Forelimb muscle (tissue), 1 donor: ENCODE results near the gene MED25. TPM values are rescaled to one million over a fixed set of nuclear protein-coding genes. Genes with fewer than 3 reads are reported as not detected.
A peak's percentile ranks its signal among the peaks of the same experiment; 100 is the strongest.

ENCODE experiments used
- DNase-seq: peaks from one replicate; pipeline ENCODE4 v3.0.0-alpha.2; 2013; ENCODE audit warnings: low read depth
- polyA plus RNA-seq: library from polyadenylated mRNA; unstranded; fragments of 120-200 nt; gene quantifications from one replicate; pipeline ENCODE4 v1.2.1, GENCODE V29; 2013; ENCODE audit not compliant: insufficient read length

The MED25 gene
- polyA plus RNA-seq: 28.6 TPM

DNA sequence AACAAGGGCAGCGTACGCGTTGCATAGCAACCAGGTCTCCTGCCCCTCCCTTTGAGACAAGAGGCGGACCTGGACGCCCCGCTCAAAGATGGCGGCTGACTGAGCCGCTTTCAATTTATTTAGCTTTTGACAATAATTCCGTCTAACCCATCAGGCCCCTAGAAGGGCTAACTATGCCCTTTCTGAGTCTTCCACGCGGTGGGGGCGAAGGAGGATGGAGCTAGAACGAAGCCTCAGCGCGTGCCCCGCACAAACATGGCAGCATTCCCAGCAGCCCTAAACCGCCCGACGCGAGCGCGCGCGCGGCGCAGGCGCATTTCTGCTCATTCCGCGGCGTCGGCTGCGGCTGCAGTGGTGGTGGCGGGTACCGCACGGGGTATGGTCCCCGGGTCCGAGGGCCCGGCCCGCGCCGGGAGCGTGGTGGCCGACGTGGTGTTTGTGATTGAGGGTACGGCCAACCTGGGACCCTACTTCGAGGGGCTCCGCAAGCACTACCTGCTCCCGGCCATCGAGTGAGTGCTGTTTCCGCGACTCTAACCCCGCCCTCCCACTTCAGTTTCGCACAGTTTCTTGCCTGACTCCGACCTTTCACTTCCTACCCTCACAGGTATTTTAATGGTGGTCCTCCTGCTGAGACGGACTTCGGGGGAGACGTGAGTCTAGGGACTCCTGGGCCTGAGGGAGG lies at the start of gene MED25:
MED25 (plus strand) TSS at position 326 of the 685 bp plus-strand sequence; CDS start at position 379, 53 bp downstream.
- peak; percentile 66 for DNase-seq

DNA sequence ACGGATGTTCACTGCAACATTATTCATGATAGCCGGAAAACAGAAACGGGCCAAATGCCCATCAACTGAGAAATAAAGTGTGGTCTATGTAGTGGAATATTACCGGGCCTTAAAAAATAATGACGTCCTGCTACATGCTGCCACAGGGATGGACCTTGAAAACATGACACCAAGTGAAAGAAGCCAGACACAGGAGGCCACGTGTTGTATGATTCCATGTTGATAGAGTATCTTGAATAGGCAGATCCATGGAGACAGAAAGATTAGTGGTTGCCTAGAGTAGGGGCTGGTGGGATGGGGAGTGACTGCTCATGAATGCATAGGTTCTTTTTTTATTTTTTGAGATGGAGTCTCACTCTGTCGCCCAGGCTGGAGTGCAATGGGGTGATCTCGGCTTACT lies 47.6 kb upstream of the MED25 start:
- no peak for DNase-seq

DNA sequence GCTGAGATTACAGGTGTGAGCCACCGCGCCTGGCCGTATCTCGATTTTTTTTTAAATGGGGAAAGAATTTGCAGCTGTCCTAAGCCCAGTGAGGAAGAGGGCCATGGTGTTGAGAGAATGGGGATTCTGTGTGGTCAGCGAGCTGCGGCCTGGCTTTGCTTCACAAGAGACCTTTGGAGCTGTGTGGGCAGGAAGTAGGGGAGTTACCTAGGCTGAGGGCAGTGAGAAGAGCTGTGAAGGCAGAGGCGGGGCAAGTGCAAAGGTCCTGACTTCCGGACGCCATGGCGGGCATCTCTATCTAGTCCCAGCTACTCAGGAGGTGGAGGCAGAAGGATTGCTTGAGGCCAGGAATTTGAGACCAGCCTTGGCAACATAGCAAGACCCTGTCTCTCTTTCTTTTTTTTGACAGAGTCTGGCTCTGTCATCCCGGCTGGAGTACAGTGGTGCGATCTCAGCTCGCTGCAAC lies 46.4 kb upstream of the MED25 start:
- no peak for DNase-seq

DNA sequence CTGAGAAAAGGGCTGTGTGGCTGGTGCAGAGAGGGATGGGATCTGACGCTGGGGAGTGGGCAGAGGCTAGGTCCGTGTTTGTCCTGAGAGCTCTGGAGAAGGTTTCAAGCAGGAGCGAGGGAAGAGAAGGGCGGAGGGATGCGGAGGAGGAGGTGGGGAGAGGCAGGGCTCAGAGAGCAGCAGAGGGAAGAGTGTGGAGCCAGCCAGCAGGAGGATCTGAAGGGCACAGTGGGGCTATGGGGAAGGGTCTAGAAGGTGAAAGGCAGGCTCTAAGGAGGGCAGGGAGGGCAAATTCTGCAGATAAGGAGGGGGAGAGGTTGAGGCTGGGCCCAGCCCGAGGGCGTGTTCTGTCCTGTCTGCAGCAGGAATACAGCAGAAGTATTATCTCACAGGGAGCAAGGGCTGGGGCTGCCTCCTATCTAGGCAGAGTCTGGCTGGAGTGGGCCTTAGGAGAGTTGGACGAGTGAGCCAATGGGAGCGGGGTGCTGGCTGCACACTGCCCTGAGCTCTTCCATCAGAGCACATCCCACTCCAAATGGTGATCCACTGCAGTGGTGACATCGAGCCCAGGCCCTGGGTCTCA lies 45.1 kb upstream of the MED25 start:
- DNase-seq: no peak

DNA sequence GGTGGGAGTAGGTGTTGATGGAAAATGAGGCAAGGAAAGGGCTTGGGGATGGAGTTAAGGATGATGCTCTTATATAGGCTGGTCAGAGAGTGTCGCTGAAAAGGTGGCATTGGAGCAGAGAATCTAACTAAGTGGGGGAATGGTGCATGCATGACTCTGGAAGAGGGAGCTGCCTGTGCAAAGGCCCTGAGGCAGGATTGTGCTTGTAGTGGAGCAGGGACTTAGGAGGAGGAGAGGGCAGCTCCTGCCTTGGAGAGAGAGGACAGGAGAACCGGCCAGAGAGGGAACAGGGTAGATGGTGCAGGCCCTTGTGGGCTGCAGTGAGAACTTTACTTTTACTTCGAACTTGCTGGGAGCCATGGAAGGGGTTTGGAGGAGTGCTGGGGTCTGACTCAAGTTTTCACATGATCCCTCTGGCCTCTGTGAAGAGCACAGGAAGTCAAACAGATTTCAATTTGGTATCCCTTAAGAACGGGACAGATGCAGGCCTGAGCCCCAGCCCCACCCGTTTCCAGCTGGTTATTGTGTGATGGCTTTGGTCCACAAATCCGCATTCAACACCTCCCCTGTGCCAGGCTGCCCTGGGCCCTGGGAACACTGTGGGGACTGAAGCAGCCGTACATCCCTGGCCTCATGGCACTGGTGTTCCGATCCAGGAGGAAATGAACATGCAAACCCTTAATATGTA lies 44.3 kb upstream of the MED25 start:
- no peak for DNase-seq

DNA sequence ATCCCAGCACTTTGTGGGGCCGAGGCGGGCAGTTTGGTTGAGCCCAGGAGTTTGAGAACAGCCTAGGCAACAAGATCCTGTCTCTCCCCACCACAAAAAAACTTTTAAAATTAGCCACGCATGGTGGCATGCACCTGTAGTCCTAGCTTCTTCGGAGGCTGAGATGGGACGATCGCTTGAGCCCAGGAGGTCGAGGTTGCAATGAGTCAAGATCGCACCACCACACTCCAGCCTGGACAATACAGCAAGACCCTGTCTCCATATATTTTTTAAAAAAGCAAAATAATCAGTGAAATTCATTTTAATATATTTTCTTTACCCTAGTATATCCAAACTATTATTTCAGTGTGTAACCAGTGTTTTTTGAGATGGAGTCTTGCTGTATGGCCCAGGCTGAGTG lies 43.1 kb upstream of the MED25 start:
- no peak for DNase-seq

DNA sequence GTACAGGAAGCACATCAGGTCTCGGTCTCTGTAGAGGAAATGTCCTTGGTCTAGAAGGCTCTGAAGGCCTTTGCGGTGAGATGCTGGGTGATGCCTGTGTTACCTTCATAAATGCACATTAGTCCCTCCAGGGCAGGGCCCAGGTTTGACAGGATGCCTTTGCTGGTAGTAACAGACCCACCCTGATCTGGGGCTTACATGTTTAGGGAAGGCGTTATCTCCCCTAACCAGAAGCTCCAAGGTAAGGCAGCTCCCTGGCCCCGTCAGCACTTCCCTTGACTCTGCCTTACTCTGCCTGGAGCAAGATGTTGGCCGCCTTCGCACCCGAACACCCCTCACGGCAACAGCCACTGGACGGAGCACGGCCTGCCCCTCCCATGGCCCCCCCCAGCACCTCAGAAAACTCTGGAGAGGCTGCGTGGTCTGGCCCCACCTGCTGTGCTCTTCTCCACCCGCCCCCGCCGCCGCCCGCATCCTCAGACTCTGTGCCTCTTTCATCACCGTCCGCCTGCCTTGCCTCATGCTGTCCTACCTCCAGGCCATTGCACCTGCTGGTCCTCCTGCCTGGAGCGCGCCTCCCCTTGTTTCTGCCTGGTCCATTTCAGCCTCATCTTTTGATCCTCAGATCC lies 42.2 kb upstream of the MED25 start:
- no peak for DNase-seq

DNA sequence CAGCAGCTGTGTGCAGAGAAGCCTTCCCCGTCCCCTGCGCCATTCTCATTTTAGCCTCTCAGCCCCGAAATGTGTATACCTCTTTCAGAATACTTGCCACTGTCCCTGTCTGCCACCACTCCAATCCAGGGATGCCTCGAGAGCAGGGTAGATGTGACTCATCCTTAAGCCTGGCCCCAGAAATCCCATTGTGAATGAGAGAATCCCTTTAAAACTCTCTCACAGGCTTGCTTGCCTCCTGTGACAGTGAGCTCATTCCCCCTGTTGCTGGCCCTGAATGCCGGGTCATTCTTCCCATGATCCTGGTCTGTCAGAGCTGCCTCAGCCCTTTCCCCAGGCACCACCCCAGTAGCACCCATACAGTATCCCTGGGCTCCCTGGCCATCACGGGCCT lies 41.7 kb upstream of the MED25 start:
- DNase-seq: no peak

DNA sequence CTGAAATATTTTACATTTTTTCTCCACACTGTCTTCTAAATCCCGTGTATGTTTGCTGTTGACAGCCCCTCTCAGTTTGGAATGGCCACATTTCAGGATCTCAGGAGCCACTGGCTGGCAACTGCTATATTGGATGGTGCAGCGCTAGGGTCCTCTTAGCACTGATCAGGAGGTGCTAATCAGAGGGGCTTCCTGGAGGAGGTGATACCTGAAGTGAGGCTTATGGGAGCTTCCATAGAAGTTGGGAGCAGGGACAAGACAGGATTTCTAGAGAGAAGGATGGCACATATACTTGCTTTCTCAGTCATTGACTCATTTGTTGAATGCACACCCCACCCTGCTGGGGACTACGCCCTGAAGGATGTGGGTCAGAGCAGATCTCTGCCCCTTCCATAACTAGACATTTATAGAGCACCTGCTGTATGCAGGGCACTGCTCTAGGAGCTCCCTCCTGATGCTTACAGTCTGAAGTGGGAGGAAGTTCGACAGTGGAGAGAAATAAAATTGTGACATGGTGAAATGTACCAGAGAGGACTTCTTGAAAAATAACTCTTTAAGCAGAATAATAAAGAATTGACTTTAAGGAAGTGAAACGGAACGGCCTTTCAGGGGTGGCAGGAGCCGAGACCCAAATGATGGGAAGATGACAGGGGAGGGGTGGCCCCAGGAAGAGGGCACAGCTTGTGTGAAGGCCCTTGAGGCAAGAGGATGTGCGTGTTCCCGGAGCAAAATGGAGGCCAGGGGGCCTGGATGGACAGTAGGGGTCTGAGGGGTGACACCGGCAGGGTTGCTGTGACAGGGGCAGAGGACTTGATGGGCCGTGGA lies 38.1 kb upstream of the MED25 start:
- no peak for DNase-seq

DNA sequence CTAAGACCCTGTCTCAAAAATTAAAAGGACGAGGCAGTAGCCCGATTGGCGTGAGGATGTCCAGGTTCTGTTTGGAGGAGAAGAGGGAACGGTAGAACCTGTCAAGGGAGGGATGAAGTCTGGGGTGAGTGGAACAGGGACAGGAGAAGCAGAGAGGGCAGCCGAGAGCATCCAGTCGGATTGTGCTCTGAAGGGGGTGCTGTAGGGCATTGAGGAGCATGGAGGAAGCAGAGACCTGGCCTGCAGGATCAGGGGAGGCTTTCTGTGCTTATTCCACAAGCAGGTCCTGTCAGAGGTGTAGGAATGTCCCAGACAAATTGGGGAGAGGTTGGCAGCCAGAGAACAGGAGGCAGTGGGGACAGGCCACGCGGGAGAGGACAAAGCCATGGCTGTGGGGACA lies 37.2 kb upstream of the MED25 start:
- no peak for DNase-seq

DNA sequence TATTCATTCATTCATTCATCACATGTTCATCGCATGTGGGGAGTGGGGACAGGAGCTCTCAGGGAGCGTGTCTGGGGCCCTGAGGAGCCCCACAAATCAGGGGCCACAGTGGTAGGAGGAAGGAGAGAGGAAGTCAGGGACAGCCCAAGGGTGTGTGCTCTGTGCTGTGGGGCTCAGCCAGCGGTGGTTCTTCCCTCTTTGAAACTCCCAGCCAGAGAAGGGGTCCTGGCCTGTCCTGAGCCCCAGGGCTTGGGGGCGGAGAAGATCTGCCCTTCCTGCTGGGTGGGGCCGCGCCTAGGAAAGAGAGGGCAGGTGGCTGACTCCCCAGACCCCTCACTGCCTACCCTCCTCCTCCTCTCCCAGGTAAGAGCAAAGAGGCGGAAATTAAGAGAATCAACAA lies 36.7 kb upstream of the MED25 start:
- DNase-seq: no peak

DNA sequence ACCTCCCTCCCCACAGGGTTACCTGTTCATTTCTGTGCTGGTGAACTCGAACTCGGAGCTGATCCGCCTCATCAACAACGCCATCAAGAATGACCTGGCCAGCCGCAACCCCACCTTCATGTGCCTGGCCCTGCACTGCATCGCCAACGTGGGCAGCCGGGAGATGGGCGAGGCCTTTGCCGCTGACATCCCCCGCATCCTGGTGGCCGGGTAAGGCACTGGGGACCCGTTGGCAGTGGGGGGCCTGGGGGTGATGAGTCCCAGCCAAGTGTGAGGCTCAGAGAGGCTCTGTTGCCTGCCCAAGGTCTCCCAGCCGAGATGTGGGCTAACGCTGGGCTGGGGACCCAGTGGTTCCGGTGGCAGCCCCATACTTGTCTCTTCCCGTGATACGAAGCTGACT lies 35.6 kb upstream of the MED25 start:
- no peak for DNase-seq

DNA sequence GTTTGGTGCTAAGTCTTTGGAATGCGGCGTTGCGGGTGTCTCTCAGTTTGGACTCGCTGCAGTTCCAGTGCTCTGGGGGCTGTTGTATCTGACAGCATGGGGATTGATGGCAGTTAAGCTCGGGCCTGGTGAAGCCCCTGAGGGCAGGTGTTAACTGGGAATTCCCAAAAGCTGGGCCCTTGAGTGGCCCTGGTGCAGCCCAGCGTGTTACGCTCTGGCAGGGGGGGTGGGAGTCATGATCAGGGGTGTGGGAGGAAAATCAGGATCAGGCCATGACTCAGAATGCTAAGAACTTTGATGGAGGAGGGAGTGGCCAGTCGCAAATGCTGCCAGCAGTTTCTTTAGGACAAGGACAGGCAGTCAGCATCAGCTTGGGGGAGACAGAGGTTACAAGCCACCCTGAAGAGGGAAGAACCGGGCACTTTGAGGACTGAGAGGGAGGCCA lies 31.7 kb upstream of the MED25 start:
- no peak for DNase-seq

DNA sequence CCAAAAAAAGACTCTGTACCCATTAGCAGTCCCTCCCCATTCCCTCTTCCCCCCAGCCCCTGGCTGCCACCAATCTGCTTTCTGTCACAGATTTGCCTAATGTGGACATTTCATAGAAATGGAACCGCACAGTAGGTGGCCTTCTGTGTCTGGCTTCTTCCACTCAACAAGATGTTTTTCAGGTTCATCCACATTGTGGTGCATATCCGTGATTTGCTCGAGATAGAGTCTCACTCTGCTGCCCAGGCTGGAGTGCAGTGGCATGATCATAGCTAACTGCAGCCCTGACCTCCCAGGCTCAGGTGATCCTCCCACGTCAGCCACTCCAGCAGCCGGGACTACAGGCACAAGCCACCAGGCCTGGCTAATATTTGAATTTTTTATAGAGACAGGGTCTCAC lies 30.3 kb upstream of the MED25 start:
- DNase-seq: no peak

DNA sequence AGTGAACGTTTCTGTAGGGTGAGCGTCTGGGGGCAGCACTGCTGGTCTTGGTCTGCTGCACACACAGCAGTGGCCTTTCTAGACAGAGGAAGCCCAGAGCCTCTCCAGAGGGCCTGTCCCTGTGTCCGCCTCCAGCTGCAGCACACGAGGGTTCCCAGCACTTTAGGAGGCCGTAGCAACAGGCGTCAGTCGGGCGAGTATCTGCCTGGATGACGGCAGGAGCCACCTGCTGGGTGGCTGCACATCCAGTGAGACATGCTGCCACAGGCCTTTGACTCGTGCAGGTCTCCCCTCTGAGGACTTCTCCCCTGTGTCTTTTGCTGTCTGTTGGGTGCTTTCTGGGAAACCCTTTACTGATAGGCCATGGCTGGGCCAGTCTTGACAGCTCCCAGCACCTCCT lies 29.2 kb upstream of the MED25 start:
- no peak for DNase-seq

DNA sequence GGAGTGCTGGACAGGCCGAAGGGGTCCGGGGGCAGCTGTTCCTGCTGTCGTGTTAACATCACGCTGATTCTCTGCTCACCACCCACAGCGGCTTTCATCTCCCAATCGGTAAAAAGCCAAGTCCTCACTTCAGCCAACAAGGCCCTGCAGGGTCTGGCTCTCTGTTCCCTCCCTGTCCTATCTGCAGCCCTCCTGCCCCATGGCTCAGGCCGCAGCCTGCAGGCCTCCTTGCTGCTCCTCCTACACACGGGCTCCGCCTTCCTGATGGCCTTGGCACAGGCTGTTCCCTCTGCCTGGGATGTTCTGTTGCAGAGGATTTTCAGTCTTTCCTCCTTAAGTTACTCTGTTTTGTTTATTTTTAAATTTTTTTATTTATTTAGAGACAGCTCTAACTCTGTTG lies 27.2 kb upstream of the MED25 start:
- no peak for DNase-seq

DNA sequence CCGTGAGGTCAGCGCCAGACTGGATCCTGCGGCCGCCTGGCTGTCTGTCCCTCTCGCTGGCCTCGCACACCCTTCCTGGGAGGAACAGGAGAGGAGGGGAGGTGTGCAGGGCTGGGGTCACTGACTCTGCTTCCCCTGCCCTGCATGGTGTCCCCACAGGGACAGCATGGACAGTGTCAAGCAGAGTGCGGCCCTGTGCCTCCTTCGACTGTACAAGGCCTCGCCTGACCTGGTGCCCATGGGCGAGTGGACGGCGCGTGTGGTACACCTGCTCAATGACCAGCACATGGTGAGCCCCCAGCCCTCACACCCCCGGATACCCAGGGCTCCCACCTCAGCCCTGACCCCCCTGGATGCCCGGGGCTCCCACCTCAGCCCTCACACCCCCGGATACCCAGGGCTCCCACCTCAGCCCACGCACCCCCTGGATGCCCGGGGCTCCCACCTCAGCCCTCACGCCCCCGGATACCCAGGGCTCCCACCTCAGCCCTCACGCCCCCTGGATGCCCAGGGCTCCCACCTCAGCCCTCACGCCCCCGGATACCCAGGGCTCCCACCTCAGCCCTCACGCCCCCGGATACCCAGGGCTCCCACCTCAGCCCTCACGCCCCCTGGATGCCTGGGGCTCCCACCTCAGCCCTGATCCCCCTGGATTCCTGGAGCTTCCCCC lies 26.2 kb upstream of the MED25 start:
- no peak for DNase-seq

DNA sequence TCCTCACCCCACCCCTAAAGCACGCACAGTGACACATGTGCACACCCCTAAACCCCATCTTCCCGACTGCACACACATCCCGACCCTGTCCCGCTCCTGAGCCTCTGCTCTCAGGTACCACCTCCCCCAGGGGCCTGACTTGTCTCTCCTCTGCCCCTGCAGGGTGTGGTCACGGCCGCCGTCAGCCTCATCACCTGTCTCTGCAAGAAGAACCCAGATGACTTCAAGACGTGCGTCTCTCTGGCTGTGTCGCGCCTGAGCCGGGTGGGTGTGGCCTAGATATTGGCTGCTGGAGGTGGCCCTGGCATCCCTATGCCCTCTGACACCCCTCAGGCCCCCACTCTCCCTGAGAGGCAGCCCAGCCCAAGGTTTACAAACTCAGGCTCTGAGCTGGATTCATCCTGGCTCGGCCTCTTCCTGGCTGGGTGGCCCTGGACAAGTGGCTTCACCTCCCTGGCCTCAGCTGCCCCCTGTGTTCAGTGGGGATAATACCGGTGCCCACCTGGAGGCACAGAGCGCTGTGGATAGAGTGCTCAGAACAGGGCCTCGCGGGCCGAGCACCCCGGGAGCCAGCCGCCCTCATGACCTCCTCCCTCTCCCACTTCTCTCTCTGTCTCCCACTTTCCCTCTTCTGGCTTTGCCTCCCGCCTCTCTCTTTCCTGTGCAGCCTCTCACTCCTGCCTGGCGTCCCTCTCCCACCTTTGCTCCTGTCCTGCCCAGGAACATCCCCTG lies 25.1 kb upstream of the MED25 start:
- DNase-seq: no peak

DNA sequence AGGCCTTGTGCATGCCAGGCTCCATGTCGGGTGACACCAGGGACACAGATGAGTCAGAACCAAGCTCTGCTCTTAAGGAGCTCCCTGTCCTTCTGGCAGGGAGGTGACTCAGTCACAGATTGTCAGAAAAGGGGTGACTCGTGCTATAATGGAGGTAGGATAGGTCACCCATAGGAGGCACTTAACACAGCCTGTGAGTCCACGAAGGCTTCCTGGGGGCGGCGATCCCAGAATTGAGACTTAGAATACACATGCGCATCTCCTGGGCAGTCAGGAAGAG lies 24.6 kb upstream of the MED25 start:
- DNase-seq: no peak

DNA sequence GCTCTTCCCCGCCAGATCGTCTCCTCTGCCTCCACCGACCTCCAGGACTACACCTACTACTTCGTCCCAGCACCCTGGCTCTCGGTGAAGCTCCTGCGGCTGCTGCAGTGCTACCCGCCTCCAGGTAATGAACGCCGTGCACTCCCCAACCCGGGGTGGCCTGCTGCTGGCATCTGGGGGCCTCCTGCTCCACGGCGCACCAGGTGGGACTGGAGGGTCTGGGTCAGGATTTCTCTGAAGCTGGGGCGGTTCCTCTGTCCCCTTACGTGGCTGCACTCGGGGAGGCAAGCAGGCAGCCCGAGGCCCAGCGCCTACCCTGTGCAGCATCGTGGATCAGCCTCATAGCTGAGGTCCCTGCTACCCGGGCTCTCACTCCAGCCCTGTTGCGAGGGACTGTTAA lies 22.5 kb upstream of the MED25 start:
- no peak for DNase-seq

DNA sequence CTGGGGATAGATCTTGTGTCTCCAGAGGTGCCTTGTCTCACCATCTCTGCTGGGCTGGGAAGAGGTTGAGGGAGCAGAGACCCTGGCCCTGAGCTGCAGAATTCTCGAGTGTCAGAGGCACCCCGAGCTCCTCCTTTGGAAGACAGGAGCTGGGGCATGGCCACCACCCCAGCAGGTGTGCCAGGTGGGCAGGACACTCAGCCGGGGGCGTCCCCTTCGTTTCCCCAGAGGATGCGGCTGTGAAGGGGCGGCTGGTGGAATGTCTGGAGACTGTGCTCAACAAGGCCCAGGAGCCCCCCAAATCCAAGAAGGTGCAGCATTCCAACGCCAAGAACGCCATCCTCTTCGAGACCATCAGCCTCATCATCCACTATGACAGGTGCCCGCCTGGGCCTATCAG lies 19.5 kb upstream of the MED25 start:
- no peak for DNase-seq
